ENCODE measurements around the gene SLC22A17.

Gene SLC22A17

DNA sequence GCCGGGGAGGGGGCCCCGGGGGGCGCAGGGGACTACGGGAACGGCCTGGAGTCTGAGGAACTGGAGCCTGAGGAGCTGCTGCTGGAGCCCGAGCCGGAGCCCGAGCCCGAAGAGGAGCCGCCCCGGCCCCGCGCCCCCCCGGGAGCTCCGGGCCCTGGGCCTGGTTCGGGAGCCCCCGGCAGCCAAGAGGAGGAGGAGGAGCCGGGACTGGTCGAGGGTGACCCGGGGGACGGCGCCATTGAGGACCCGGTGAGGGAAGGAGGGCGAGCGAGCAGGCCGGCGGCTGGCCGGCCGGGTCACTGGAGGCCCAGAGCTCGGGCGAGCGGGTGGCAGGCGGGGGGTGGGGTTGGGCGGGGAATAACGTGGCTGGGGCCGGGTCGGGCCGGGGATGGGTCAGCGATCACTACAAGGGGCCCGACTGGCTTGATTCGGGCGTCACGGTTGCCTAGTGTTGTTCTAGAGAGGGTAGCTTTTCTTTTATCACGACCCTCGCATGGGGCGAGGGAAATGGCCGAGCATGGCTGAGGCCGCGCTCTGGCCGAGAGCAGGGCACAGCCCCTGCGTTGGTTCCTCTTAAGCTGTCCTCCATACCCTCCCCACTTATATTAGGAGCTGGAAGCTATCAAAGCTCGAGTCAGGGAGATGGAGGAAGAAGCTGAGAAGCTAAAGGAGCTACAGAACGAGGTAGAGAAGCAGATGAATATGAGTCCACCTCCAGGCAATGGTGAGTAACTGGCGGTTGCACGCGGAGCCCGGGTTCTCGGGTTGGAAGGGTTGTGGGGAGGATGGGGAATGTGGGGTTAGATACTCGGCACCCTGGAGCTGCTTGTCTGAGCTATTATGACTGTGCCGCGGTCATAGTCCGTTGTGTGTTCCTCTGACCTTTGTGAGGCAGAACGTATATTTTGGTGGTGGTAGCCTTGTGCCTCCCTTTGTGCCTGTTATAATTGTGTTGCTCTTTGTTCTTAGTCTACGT, 30.8 kb downstream of the SLC22A17 start:
- DNase-seq (ENCODE audit: low read depth, low spot score): no peak
- peak overlapping the region; percentile 85 for H3K4me3 ChIP-seq (ENCODE audit: low read length)

DNA sequence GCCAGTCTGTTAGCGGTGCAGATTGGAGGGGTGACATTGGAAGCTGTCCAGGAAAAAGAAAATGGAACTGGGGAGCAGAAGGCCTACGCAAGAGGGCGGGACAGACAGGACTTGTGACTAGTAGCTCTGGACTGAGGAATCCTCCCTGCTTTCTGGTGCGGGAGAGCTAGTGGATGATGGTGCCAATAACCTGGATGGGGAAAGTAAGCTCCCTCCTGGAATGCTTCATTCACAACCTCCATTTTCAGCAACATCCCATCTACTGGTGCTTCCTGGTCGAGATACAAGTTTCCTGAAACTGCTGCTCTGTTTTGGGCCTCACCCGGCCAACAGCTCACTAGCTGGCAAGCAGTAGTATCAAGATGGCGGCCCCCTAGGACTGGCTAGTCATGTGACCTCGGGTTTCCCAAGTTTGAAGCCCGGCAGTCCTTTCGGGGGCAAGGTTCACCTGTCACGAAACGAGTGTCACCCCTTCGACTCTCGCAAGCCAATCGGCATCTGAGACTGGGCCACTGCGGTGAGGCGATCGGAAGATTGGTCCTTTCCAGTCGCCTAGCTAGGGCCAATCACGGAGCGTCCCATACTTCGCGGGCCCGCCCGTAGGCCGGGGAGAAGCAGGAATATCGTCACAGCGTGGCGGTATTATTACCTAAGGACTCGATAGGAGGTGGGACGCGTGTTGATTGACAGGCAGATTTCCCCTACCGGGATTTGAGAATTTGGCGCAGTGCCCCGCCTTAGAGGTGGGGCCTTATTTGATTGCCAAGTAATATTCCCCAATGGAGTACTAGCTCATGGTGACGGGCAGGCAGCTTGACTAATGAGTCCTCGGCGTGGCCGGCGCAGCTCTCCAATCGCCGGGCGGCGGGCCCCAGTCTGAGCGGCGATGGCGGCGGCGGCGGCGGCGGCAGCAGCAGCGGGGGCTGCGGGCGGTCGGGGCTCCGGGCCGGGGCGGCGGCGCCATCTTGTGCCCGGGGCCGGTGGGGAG, 31.8 kb downstream of the SLC22A17 start, which contains the start of gene PABPN1:
Gene PABPN1, plus strand, starts transcription at position 874 of the 988 bp plus-strand sequence. Its CDS starts 13 bp downstream, at position 887.
- peak within 1 kb of the TSS; percentile 89 for H3K4me3 ChIP-seq (ENCODE audit: low read length)
- peak; percentile 100 for DNase-seq (ENCODE audit: low read depth, low spot score)

DNA sequence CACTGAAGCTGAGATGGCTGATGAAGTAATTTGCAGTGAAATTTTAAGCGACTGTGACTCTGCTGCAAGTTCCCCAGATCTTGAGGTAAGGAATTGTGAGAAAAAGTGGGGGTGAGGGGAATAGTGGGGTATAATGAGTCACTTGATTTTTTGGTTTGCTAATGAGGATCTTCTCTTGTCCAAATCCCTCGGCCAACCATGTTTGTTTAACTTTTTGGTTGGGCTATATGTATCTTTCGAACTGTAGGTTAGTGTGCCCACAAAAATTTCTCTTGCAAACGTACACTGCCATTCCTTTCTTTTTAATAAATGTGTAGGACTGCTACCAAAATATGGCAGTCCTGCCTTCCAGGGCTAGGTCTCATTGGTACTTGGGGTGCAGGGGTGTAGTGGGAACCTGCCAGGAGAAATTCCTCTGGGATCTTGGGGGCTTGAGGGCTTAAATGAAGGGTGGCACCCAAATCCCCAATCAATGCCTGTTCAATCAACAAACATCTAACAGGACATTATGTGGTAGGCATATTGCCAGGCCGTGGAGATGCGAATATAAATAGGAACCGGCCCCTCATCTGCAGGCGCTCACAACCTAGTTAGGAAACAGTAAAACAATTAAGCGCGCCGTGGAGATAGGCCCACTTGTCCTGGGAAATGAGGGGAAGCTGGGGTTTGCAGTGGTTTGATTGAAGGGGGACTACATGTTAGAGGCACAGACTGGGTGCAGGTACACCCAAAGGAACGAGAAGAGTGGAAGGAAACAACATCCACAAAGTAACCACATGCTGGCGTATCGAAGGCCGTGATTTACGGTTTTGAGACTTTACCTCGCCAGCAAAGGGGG, 32.7 kb downstream of the SLC22A17 start:
- no peak for DNase-seq (ENCODE audit: low read depth, low spot score)

DNA sequence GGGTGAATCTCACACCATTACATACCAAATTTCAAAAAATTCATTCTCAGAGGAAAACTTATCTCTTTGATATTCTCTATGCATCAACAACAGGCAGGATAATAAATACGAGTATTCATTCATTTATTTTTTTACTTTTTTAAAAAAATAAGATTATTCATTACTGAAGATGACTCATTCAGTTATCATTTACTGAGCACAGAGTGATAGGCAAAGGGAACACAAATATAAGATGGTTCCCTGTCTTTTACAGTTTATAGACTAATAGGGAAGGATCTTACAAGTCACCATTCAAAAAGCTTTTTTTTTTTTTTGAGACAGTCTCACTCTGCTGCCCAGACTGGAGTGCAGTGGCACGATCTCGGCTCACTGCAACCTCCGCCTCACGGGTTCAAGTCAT, 36.4 kb downstream of the SLC22A17 start:
- no peak overlapping the region for H3K4me3 ChIP-seq (ENCODE audit: low read length)
- DNase-seq (ENCODE audit: low read depth, low spot score): no peak

More for the DNA sequence above, 32.7 kb downstream of the SLC22A17 start:
- peak overlapping the region; percentile 89 for H3K4me3 ChIP-seq (ENCODE audit: low read length)

DNA sequence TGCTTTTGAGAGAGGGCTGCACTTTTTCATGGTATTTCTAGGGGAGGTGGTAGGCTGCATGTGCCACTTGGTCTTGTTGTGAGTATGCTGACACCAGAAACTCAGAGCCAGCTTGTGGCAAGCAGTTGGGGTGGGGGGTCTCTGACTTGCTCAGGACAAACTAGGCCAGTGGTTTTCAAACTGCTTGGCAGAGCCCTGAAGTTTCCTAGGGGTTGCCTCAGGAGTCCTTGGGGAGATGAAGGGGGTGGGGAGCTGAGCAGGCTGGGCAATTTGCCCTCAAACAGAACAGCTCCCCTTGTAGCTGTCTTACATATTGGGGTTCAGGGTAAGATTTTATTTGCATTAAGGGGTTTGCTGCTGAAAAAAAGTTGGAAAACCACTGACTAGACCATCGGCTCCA, 42.1 kb downstream of the SLC22A17 start:
- no peak for DNase-seq (ENCODE audit: low read depth, low spot score)
- no peak overlapping the region for H3K4me3 ChIP-seq (ENCODE audit: low read length)

DNA sequence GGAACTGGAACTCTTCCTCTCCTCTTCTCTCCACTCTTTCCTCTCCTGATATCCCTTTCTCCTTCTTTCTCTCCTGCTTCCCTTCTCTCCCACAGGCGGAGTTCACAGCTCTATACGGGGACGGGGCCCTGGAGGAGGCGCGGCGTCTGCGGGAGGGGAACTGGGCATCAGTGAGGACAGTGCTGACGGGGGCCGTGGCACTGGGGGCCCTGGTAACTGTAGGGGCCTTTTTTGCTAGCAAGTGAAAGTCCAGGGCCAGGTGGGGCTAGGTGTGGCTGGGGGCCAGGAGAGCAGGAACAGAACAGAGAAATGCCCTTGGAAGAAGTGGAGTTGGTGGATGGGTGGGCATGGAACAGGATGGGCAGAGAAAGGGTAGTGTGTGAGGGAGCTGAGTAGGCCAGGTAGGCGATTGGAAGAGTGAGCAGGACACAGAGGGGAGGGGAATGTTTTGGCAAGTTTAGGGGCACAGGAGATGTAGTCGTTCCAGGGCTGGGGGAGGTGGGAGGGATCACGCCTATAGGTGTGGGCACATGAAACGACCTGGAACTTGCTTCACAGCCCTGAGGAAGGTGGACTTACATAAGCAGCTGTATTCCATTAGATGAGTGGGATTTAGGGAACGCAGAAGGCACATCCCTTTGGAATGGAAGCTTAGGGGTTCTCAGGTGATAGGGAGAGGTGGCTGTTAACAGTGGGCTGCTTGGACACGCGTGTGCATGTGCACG, 43.8 kb downstream of the SLC22A17 start:
- H3K4me3 ChIP-seq (ENCODE audit: low read length): no peak overlapping the region
- no peak for DNase-seq (ENCODE audit: low read depth, low spot score)

DNA sequence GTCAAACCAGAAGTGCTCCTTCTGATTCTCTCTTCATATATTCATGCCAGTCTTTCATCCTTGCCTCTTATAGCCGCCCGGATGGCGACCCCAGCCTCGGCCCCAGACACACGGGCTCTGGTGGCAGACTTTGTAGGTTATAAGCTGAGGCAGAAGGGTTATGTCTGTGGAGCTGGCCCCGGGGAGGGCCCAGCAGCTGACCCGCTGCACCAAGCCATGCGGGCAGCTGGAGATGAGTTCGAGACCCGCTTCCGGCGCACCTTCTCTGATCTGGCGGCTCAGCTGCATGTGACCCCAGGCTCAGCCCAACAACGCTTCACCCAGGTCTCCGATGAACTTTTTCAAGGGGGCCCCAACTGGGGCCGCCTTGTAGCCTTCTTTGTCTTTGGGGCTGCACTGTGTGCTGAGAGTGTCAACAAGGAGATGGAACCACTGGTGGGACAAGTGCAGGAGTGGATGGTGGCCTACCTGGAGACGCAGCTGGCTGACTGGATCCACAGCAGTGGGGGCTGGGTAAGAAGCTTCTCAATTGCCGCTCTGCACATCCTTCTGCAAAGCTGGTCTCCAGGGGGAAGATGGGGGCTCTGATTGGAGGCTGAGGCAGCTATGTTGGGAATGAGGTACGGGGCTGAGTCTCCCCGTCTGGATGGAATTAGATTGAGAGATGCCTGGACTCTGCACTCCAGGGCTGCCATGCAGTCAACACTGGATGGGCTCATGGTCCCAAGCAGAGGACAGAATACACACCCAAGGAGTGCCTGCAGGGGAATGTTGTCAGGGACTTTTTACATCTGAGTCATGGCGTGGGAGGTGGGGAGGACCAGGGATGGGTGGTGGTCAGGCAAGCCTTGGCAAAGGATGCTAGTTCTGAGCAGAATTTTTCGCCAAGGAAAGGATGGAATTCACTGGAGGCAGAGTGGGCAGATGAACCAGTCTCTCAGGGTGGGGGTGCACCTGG, 44.7 kb downstream of the SLC22A17 start:
- no peak for DNase-seq (ENCODE audit: low read depth, low spot score)
- H3K4me3 ChIP-seq (ENCODE audit: low read length): no peak overlapping the region

DNA sequence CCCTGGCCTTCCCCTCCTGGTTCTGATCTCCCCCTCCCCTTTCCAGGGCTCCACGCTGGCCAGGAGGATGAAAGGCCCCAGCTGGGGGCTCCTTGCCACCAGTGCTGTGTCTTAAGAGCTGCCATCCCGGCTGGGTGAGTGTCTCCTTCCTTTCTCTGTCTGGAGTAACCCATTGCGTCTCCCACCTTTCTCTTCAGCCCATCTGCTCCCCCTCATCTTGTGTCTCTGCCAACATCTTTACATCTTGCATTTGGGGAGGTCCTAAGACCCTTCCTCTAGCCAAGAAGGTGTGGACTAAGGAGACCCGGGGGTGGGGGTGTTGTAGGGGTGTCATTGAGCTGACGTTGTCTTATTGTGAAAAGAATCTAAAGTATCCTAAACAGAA, 45.5 kb downstream of the SLC22A17 start:
- DNase-seq (ENCODE audit: low read depth, low spot score): no peak

DNA sequence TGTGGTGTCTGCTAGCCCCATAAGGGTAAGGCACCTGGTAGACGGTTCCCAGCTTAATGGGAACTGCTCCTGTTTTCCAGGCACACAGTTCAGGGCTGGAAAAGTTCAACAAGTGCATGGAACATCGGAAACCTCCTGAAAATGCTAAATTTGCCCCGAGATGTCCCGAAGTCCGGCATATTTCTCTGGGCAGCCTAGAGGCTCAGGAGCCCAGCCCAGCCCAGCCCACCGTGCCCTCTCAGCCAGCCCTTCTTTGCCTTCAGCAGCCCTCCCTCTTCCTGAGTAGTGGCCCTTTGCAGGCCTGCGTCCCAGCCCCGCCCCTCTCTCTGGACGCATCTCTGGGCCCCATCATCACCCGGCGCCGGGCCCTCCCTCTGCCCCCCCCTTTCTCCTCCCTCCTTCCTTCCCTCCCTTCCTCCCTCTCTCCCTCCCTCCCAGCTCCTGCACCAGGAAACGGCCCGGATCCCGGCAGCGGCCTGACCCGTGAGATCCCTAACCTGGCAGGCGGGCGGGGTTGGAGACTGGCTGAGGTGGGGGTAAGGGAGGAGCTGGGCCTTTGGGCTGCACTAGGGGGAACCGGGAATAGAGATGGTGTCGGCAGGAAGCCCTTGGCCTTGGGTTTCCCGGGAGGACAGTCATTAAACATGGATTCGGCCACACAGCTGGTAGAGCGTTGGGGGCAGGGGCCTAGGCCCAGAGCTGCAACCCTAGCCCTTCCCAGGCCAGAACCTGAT, 46.1 kb downstream of the SLC22A17 start, which contains the start of gene BCL2L2:
Gene BCL2L2, plus strand, starts transcription at position 422 of the 734 bp plus-strand sequence. CDS start 935 bp downstream, outside the sequence.
- H3K4me3 ChIP-seq (ENCODE audit: low read length): no peak within 1 kb of the TSS
- no peak for DNase-seq (ENCODE audit: low read depth, low spot score)

More for the DNA sequence above, 45.5 kb downstream of the SLC22A17 start:
- H3K4me3 ChIP-seq (ENCODE audit: low read length): no peak overlapping the region

DNA sequence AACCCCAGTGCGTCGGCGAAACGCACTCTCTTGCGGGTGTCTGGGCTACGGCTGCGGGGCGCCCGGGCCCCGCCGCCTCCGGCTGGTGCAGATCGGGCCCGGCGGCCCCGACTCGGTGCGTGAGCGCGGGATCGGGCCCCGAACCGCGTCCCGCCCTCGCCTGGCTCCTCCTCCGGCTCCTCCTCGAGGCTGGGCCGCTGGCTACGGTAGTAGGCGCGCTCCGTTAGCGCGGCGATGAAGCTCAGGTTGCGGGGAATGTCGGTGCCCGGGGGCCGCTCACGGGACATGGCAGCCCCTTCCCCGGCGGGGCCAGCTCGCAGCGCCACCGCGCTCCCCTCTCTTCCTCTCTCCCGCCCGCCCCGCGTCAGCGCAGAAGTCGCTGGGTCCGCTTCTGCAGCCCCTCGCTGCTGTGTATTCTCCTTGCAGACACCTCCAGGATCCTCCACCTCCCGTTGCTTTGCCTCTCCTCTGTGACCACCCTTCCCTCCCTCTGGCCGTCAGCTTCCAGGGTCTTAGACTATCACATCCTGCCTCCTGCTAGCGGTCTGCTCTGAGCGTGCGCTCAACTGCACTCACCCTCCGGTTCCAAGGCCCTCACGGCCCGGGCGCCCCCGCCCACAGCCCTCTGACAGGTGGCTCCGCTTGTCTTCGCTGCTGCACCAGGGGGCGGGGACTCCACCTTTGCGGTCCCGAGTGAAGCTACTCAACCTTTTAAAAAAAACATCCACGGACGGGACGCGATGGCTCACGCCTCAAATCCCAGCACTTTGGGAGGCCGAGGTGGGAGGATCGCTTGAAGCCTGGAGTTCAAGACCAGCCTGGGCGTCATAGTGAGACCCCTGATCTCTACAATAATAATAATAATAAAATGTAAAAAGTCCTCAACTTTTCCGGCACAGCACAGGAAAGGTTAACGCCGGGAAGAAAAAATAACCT, 50.1 kb downstream of the SLC22A17 start, which contains the start of gene PPP1R3E:
Gene PPP1R3E, minus strand, starts transcription at position 570 of the 936 bp plus-strand sequence. Its CDS starts 283 bp downstream, at position 287.
- DNase-seq (ENCODE audit: low read depth, low spot score): peak; percentile 73
- peak within 1 kb of the TSS; percentile 79 for H3K4me3 ChIP-seq (ENCODE audit: low read length)

DNA sequence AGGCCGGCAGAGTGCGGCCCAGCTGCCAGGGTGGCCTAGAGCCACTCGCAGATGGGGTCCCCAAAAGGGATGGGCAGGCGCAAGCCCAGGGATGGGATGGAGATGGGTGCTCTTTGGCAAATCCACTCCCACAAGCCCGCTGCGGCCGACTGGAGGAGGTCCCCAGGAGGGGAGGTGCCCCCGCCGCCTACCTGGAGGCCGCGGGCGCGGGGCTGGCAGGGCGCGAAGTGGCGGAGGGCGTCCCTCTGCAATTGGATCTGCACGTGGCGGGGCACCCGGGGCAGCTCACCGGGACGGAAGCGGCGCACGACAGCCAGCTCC, 50.8 kb downstream of the SLC22A17 start:
- H3K4me3 ChIP-seq (ENCODE audit: low read length): peak overlapping the region; percentile 79
- DNase-seq (ENCODE audit: low read depth, low spot score): no peak

DNA sequence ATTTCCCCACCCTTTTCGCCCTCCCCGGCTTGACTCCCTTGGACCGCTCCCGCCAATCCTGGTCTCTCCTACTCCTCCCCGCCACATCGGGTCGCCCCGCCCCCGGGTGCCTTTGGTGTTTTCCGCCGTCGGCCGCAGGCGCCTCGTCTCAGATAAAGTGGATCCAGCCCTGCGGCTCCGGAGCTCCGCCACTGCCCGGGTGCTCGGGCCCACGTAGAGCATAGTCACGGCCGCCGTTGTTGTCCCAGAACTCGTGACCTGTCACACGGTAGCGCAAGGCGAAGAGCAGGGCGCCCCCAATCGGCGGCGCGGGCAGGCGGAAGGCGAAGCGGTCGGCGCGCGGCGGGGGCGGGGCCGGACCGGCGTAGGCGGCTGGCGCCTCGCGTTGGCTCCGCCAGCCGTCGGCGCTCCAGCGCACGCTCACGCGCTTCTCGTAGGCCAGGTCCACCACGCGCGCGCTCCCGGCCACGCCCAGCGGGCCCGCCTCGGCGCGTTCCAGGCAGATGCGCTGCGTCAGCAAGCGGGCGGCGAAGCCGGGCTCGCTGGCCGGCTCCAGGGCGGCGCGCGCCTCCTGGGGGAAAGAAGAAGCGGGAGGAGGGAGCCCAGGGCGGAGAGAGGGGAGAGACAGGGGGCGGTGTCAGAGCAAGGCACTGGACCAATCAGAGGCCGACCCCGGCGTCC, 51.3 kb downstream of the SLC22A17 start:
- DNase-seq (ENCODE audit: low read depth, low spot score): peak; percentile 95
- peak overlapping the region; percentile 88 for H3K4me3 ChIP-seq (ENCODE audit: low read length)

DNA sequence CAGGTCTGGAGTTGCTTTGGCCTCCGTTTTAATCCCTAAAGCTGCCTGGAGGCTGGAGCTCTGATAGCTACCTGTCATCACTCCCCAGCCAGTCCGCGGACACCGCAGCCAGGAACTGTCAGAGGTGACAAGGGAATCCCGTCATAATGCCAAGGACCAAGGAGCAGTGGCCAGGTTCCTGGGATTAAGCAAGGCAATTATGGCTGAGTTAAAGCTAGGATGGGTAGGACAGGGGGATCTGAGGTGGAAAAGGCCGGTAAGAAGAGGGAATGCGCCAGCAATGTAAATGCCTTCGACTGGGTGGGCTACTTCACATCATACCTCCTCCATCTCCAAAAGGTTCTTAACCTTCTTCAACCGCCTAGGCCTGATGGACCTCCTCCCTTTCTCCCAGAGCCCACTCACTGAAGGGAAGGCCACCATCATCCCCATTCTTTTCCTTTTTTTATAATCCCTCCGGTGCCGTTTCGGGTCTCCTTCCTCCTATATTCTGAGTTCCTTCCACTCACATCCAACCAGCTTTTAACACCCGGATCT, 51.9 kb downstream of the SLC22A17 start:
- no peak for DNase-seq (ENCODE audit: low read depth, low spot score)

DNA sequence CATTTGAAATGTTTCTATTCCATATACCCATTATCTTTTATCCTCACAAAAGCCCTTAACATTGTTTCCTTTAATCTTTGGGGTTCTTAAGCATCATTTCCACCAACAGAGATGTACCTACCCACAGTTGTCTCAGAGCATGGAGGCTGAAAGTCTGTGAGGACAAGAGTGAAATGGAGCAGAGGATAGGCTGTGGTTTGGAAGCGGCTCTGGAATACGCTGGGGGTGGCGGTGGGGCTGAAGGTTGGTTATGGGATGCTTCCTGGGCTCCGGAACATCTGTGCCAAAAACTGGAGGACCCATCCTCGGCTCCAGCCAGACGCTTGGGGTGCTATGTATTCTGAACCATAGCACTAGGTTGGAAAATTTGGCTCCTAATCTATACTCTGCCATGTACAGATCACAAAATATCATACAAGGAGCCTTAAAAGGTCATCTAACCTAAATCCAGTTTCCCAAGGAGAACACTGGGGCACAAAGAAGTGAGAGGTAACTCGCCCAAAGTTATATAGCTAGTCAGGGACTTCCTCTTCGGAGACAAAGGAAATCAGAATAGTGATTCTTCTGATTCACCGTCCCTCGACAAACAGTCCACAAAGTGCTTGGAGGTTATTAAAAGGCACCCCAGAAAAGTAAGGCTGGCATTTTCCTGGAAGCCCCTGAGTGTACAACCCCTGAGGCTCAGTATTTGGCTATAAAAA, 52.6 kb downstream of the SLC22A17 start:
- peak overlapping the region; percentile 88 for H3K4me3 ChIP-seq (ENCODE audit: low read length)
- no peak for DNase-seq (ENCODE audit: low read depth, low spot score)

More for the DNA sequence above, 51.9 kb downstream of the SLC22A17 start:
- H3K4me3 ChIP-seq (ENCODE audit: low read length): peak overlapping the region; percentile 88
